ENCODE data around the gene KLHL3. TPM values are rescaled to one million over a fixed set of nuclear protein-coding genes. Genes with fewer than 3 reads are reported as not detected.
A peak's percentile ranks its signal among the peaks of the same experiment; 100 is the strongest.

KLHL3 gene
- total RNA-seq, 1 donor from 2014 or later: 5.3 TPM

DNA sequence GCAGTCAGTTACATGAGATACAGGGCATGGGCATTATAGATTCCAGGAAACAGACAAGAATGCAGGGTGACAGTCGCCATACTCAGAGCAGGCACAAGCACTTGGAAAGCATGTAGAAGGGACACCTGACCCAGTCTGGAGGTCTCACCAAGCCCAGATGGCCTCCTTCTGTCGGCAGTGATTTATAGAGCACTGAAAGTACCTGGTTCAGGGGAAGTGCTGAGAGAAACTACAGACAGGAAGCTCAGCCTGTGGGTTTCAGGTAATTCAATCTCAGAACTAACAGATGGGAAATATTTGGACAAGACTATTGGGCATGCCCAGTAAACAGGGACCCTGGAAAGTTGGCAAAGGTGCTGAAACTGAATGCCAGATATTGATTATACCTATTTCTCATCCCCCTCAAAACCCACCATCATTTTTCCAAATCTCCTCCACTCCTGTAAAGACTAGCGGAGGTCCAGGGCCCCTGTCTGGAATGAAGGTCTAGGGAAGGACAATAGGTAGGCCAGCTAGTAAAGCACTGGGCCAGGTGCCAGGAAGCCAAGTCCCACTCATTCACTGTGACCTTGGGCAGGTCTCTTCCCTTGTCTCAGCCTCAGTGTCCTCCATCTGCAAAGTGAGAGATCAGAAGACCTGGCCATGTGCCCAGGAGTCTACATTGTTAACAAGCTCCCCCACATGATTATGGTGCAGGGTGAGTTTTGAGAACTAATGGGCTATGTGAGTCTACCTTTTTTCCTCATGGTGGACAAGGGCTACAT, 26.9 kb downstream of the KLHL3 start:
- DNase-seq (ENCODE audit: low read depth): no peak

DNA sequence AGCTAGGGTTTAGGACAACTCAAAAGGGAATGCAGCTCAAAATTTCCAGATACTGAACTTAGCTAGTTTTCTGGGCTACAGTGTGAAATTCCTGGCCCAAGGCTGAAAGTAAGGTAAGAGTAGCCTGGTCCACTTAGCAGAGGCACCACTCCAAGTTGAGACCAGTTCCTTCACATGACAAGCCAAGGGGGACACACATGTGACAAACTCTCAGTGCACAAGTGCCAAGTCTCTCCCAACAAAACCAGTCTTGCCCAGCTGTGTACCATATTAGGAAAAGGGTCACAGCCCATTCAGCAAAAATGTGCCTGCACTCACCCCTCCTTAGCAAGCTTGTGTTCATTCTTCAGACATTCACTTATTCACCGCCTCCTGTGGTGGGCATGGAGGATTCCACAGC, 27.8 kb downstream of the KLHL3 start:
- DNase-seq (ENCODE audit: low read depth): no peak

DNA sequence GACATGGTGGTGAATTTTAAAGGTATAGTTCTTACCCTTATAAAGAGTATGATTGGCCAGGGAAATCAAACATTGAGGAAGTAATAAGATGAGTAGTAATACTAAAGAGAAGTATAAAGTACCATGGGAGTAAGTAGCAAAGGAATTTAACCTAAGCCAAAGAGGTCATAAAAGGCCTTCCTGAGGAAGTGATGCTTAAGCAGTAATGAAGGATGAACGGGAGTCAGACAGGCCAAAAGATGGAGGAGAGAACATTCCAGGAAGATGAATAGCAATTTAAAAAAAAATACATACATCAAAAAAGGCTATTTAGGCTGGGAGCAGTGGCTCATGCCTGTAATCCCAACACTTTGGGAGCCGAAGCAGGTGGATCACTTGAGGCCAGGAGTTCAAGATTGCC, 29.0 kb downstream of the KLHL3 start:
- DNase-seq (ENCODE audit: low read depth): no peak

DNA sequence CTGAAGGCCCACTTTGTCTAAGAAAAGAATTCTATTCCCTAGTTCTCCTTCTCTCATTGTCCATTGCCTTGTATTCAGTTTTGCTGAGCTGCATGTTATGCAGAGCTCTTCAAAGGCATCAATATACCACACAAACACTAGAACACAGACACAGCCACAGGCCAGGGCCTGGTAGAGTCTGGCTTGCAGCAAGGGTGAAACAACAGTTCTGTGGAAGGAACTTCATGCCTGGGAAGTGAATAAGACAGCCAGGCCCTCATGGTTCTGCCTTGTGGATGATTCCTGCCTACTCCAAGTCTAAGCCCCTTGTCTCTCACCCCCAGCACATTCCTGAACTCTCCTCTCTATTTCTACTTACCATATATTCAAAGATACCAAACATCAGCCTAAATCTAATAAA, 30.8 kb downstream of the KLHL3 start:
- DNase-seq (ENCODE audit: low read depth): no peak

DNA sequence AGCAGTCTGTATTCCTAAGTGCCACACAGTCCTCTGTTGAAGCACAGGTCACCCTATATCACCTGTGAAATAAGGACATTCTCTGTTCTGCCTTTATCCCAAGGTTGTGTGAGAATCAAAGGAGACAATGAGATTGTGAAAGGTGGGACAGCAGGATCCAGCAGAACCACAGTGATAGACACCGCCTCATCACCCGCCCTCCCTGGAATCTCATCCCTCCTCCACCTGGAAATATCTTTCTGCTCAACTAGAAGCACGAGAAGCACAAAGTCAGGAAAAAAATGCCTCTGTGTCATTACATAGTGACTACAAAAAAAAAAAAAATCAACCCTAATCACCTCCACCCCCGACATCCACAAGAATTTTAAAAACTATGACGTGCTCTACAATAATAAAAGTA, 32.3 kb downstream of the KLHL3 start:
- DNase-seq (ENCODE audit: low read depth): no peak

DNA sequence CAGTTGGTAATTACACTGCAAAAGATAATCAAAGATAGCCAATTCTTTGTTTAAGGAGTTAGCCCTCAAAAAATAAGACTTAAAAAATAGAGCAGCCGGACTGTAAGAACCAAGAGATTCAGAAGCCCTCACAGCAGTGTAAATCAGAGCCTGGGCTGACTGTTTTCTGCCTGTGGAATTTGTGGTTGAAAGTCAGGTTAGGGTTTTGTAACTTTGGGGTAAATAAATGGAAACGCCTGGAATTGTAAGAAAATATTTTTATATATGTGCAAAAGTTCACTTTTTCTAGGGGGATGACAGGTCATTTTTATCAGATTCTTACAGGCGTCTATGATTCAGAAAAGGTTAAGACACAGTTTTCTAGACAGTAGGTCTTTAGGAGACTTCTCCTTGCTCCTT, 35.6 kb downstream of the KLHL3 start:
- DNase-seq (ENCODE audit: low read depth): no peak

DNA sequence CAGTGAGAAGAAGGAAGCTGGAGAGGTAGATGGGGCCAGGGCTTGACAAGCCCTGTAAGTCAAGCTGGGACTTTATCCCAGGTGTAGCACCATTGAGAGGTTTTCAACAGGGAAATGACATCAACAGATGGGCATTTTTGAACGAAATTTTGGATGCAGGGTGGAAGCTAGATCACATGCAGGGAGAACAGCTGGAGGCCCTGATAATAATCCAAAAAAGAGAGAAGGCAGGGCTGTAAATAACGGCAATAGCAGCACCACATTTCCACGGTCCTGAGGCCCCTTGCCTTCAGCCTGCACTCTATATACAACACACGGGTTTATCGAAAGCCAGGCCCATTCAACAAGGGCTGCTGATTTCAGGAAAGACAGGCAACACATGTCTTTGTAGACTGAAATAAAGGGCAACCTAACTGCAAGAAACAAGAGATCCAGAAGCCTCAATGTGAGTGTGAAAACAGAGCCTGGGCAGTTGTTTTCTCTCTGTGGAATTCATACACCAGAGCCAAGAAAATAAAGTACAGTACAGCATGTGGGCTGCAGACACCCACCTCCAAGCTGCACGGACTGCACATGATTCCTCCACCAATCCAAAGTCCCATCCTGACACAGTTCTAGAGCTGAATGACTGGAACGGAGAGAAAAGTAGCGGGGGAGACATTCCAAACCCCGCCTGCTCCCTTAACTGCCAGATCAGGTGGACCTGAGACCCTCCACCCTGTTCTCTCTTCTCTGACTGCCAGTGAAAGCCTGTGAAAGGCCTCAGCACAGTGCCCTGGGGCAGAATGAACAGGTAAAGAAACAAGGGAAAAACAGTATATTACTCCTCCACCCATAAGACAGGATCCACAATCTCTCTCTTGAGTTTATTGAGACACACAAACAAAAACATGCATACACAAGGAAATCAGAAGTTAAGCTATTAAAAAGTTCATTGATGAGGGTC, 36.3 kb downstream of the KLHL3 start:
- DNase-seq (ENCODE audit: low read depth): no peak

DNA sequence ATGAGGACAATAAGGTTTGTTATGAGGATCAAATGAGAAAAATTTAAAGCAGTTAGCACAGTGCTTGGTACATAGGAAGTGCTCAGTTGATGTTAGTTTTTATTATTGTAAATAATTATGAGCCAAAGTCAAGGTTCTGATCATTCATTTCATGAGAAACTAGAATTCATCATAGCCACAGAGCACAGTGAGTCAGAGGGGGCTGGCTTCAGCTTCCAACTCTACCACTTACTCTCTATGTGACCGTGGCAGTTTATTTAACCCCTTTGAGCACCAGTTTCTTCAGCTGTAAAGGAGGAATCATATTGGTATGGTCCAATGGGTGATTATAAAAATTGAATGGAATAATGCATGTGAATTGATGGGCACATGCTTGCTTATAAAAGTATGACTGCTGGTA, 39.4 kb downstream of the KLHL3 start:
- DNase-seq (ENCODE audit: low read depth): peak; percentile 11

DNA sequence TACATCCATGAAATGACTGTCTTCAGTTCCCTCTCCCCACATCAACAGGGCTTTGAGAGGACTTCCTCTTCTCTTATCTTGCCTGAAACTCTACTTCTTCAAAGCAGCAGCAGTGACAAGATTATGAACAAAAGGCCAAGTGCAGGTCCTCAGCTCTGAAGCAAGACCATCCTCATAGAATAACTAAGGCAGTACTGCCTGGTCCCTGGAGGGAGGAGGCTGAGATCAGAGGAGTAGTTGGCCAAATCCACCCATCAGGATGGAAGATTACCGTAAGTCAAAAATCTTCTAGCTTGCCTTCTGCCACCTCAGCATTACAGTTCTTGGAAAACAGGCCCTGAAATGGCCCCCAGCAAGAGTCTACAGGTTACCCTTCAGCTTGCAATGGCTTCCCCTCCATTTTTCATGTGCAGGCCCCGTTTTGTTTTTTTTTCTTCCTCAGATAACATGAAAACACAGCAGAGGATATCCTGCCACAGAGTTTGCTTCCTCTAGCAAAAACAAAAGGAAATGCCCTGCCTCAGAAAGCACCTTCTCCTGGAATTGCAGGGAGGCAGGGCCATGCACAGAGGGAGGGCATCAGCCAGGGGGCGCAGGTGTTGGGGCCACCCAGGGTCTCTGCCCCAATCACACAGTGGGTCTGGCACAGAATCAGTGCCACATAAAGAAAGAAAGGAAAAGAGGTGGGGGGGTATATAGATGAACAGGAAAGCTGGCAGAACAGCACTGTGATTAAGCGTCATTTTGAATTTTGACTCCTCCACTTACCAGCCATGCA, 40.0 kb downstream of the KLHL3 start:
- no peak for DNase-seq (ENCODE audit: low read depth)

DNA sequence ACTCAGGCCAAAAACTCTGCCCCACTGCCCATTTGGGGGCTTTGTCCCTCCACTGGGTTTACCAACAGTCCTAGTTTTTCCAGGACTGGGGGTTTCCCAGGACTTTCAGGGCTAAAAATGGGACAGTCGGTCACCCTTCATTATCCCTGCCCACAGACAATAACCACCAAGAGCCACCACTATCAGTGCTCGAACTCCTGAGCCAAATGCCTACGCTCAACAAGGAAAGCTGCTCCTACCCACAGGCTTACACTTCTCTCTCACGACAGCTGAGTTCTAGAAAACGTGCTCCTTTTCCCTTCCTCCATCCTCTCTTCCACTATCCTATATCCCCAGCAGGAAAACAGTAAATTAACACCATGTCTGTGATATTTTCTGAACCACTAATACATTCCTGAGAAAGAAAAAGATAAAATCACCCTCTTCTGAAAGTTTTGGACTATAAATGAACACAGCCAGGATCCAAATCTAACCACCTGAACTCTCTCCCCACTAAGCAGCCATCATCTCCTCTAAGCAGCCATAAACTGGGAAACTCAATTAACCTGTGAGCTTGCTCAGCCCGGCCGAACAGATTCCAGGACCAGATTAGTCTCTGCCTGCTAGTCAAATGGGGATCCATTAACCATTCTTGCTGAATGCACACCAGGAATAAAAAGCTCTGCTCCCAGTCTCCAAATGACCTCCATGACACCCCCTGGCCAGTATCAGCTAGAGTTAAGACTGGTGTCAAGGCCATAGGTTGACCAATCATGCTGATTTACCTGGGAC, 41.8 kb downstream of the KLHL3 start:
- DNase-seq (ENCODE audit: low read depth): no peak

DNA sequence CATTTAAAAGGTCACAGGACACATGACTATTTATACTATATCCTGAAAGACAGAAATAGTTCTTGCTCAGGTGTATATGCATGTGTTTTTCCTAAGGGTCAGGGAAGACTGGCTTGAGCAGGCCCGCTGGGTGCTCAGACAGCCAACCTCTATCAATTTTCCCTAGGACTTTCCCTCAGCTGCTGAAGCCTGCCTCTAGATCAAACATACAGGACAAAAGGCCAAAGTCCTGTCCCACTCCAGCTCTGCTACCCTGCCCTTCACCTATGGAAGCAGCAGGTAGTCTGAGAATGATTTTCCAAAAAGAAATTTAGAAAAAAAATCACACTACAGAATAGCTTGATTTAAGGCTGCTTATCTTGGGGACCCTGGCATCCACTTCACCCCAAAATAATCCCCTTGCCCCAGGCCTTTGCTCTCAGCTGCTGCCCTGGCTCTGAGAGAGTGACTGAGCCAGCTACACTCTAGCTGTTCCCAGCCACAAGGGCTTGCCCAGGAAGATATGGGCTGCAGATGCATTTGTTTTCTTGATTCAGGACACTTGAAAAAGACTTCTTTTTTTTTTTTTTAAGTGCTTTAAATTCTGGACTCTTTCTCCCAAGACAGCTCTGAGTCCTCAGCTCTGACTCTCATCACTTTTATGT, 42.5 kb downstream of the KLHL3 start:
- no peak for DNase-seq (ENCODE audit: low read depth)

DNA sequence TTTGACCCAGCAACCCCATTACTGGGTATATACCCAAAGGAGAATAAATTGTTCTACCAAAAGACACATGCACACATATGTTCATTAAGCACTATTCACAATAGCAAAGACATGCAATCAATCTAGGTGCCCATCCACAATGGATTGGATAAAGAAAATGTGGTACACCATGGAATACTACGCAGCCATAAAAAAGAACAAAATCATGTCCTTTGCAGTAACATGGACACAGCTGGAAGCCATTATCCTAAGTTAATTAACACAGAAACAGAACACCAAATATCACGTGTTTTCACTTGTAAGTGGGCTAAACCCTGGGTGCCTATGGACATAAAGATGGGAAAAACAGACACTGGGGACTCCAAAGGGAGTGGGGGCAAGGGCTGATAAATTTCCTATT, 46.6 kb downstream of the KLHL3 start:
- DNase-seq (ENCODE audit: low read depth): no peak

DNA sequence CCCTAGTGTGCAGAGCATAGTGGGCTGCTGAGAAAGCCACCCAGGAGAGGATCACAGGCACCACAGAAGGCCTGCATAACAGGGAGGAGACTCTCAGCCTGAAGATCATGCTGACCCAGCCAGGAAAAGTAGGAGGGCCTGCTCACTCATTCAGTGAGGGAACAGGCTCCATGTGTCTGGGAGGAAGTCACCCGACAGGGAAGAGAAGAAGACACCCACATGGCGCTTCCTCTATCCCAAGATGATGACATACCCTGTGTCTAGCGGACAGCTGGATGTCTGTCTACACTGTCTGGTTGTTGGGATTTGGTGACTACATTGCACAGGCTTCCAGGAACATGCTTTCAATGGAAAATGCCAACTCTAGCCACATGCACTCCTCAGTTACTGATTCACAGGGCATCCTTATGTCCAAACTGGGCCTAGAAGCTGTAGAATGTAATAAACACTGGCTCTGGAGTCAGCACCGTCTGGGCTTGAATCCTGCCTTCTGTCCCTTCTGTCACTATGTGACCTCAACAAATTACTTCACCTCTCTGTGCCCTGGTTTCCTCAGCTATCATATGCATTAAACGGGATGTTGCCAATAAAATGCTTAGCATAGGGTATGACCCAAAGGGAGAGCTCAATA, 47.6 kb downstream of the KLHL3 start:
- peak; percentile 10 for DNase-seq (ENCODE audit: low read depth)

DNA sequence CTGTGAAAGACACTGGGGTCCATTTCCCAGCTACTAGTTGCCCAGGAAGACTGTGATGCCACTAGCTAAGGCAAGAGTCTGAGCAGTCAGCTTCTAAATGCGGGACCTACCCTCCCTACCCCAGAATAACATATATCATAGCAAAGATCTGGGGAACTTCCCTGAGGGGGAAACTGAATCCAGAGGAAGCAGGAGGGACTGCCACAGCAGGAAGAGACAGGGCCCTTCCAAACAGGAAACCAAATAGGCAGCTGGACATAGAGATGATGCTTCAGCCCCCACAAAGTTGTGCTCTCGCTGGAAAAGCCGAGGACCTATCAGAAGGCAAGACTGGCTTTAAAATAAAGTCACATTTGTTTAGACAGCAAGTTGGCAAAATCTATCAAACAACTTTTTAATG, 51.1 kb downstream of the KLHL3 start:
- DNase-seq (ENCODE audit: low read depth): no peak

DNA sequence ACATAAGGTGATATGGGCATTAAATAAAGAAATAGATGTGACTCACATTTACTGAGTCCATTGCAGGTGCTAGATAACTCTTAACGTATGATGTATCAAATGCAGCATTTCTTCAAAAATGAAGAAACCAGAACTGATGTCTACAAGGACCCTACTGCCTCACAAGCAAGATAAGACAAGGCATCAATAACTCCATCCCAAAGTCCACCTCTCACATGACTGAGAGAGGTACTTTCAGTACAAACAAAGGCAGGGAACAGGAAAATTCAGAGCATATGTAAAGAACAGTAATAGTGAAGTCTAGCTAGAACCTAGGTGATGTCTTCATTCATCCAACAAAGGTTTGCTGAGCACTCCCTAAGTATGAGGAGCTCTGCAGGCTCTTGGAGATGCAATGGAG, 54.7 kb downstream of the KLHL3 start:
- no peak for DNase-seq (ENCODE audit: low read depth)

DNA sequence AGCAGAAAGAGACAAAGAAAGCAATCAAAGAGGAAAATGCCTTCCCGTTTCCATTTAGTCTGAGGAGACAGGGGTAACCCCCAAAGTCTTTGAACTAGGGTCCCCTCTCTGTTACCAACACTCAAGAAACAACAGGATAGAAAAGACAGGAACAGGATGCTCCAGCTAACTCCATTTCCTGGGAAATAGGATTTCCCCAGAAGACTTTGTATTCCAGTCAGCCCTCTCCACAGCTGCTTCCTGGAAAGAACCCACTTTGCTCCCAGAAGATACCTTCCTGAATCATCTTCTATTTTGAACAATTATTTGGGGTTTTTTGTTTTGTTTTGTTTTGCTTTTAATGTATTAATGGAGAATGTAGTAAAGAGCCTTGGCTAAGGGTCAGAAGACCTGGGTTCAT, 56.0 kb downstream of the KLHL3 start:
- no peak for DNase-seq (ENCODE audit: low read depth)

DNA sequence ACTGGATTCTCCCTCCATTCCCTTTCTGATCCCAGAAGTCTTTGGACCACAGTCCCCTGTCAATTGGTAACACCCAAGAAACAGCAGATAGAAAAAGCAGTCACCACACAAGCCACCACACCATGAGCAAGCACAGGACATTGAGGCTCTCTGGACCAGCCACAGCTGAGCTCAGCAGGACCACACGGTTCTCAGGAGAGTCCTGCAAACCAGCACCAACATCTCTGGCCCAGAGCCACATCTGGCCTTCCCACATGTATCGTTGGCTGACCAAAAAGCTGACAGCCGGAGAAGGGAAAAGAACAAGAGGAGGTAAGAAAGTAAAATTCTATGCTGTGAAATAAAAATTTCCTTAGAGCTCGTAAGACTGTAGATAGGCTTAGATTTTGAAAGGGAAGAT, 56.7 kb downstream of the KLHL3 start:
- no peak for DNase-seq (ENCODE audit: low read depth)

DNA sequence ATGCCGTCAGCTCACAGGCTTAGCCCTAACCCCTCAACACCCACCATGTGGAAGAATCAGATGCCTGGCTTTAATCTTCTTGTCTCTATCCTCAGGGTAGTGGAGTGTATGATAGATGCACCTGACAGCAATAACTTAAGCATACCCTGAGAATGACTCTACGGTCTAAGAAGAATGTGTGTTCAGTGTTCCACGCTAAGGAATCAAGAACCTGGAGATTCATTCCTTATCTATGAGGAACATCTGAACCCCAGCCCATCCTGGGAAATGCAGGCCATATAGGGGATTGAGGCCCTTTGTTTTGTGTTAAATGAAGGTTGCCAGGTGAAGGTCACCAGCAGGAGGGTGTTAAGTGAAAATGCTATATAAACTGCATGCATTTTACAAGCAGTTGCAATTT, 63.0 kb downstream of the KLHL3 start:
- no peak for DNase-seq (ENCODE audit: low read depth)

DNA sequence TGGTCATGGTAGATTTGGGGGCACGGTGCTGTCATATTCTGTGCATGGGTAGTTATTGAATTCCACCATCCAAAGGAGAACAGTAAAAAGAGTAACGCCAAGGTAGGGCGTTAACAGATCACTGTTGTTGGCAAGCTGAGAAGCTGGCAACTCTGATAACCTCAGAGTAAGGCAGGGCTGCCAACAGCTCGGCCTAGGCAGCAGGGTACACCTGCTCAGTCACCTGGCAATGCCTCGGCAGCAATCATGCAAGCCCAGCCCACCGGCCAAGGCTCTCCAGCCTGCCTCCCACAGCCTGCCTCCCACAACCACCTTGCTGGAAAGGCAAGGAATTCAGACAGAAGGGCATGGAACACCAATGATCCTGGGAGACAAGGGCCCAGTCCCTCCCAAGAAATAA, 63.9 kb downstream of the KLHL3 start:
- DNase-seq (ENCODE audit: low read depth): no peak

DNA sequence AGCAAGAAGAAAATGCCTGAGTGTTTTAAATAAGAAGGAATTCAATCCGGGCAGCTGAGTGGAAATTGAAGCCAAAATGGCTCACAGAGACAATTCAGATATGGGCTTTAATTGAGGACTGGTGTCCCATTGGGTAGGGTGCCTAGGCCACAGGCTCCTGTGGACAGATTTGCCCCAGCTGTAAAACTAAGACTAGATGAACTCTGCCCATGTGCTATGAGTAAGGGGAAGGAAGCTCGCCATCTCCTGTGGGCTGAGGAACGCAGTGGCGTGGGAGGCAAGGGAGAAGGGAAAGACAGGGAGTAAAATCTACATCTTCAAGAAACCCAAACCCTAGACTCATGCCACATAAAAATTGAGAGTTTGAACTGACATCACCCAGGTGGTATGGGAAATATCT, 66.1 kb downstream of the KLHL3 start:
- DNase-seq (ENCODE audit: low read depth): no peak

DNA sequence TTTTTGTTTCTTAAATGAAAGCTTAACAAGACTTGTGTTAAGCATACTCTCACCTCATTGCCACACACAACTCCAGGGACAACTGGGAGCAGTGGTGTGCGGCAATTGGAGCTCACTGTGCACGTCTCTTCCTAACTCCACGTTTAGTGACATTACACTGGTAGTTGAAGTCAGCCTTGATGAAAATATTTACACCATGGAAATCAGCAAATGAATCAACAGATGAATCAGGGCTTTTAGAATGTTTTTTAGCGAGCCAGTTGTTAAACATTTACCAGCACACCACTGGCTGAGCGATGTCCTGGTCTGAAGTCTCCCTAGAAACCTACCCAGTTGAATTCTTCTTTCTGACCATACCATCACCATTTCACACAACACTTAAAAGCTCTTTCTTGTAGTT, 67.3 kb downstream of the KLHL3 start:
- peak; percentile 95 for DNase-seq (ENCODE audit: low read depth)
